Spleen (tissue), 11 donors: Measurements from ENCODE around the gene RARRES2. TPM values are rescaled to one million over a fixed set of nuclear protein-coding genes. Genes with fewer than 3 reads are reported as not detected.
"Not testable (repeated sequence)": the region's sequence is repeated elsewhere in the genome, so short reads cannot be mapped to it uniquely, and the experiment has no call there.

Source experiments
- DNase-seq: peaks from one replicate; pipeline ENCODE4 v3.0.0-alpha.2; 2020
- H3K27ac ChIP-seq, 8 donors: fragments of 200-600 bp; sonication (generic) in 7 of 8; 1 replicate in 4 of 8; 2 replicates in 4 of 8; pipeline versions ENCODE4 v1.5.0 to v1.8.0; 2016 to 2021; ENCODE audit warnings: inconsistent platforms in 4 of 8, mild to moderate bottlenecking in 4 of 8, moderate library complexity in 1 of 8
- H3K27me3 ChIP-seq, 7 donors: fragments of 200-600 bp; sonication (generic) in 6 of 7; replicated peaks in 1 of 7; 1 replicate in 4 of 7; 2 replicates in 3 of 7; pipeline versions ENCODE4 v1.5.0 to v1.8.0; 2016 to 2021; ENCODE audit warnings: inconsistent platforms in 3 of 7, mild to moderate bottlenecking in 1 of 7
- H3K36me3 ChIP-seq, 6 donors: fragments of 200-600 bp; sonication (generic) in 5 of 6; 1 replicate in 4 of 6; 2 replicates in 2 of 6; pipeline versions ENCODE4 v1.5.0 to v1.8.0; 2016 to 2021; ENCODE audit warnings: inconsistent platforms in 2 of 6
- H3K4me1 ChIP-seq, 6 donors: fragments of 200-600 bp; sonication (generic) in 5 of 6; 1 replicate in 3 of 6; 2 replicates in 3 of 6; pipeline versions ENCODE4 v1.5.0 to v1.8.0; 2016 to 2021; ENCODE audit warnings: inconsistent platforms in 3 of 6
- H3K4me3 ChIP-seq, 8 donors: fragments of 200-600 bp; sonication (generic) in 7 of 8; 1 replicate in 4 of 8; 2 replicates in 4 of 8; pipeline versions ENCODE4 v1.5.0 to v1.8.0; 2016 to 2021; ENCODE audit warnings: inconsistent platforms in 4 of 8, mild to moderate bottlenecking in 4 of 8, moderate library complexity in 2 of 8
- H3K9me3 ChIP-seq, 8 donors: fragments of 200-600 bp; sonication (generic) in 7 of 8; 1 replicate in 4 of 8; 2 replicates in 4 of 8; pipeline versions ENCODE4 v1.5.0 to v1.8.0; 2016 to 2021; ENCODE audit warnings: inconsistent platforms in 4 of 8
- POLR2A ChIP-seq, 3 donors: fragments of 450-650 bp; IDR thresholded peaks; one replicate each; pipeline ENCODE4 v1.5.1; 2017; ENCODE audit warnings: antibody characterized with exemption in 3 of 3, mild to moderate bottlenecking in 1 of 3
- POLR2AphosphoS5 ChIP-seq, 3 donors: sonication (generic); formaldehyde crosslinking; IDR thresholded peaks; one replicate each; pipeline ENCODE4 v1.5.1; 2017; ENCODE audit warnings: antibody characterized with exemption in 3 of 3
- WGBS, 5 donors: extraction: QIAGEN DNeasy Blood & Tissue Kit in 3 of 5; methylation state at CpG; one replicate each; pipeline versions ENCODE4 v1.1.5 to v1.1.7; 2013 to 2018; 5-methylcytosine and 5-hydroxymethylcytosine counted together
- intact Hi-C: fragments of 100-400 bp; cut with DNase I; formaldehyde crosslinking; loops from one replicate; pipeline ENCODE4 v1.15.0; 2023; ENCODE audit warnings: low total_unique reads
- polyA plus RNA-seq, 3 donors: library from polyadenylated mRNA; stranded (reverse); fragments of 200-250 nt; gene quantifications; one replicate each; pipeline ENCODE4 v1.2.1, GENCODE V29; 2013
- total RNA-seq, 7 donors: library from RNA; depleted of rRNA in 3 of 7; stranded (reverse); fragments of >200 nt in 3 of 7; fragmentation: NEBNext Ultra II Directional in 4 of 7; extraction: Animal tissue kit (Norgen Biotek cat#: 25700) in 4 of 7; gene quantifications; one replicate each; pipeline versions ENCODE4 v1.1.0 to v1.2.1, GENCODE V29; 2016 to 2021
- TF ChIP-seq, protein P1 (sequence below), 11 experiments: fragments of 200-600 bp in 7 of 11; fragments of 450-650 bp in 4 of 11; sonication (generic) in 4 of 11; IDR thresholded peaks in 8 of 11; conservative IDR thresholded peaks in 3 of 11; 1 replicate in 7 of 11; 2 replicates in 4 of 11; pipeline versions ENCODE4 v1.4.0 to v1.8.0; 2016 to 2021; ENCODE audit warnings: antibody characterized with exemption in 11 of 11, inconsistent platforms in 4 of 11, mild to moderate bottlenecking in 1 of 11
- donor health status: healthy with polysubstance abuse.
- donor health status: DM: no; HTN: no; CAD: no; lungs with moderate emphysema.
- donor health status: DM: no; HTN: no; CAD: no.
- donor health status: Bipolar disorder and iron deficiency.
- donor health status: healthy.
- donor health status: DM: no; HTN: no; CAD: no.
- donor health status: DM: yes; HTN: yes; CAD: no.

Gene RARRES2
- total and polyA plus RNA-seq, 10 donors: 39.7 to 292 (median 105) TPM

- no peak overlapping the region for H3K27ac ChIP-seq
- intact Hi-C loops: no loop called here
- WGBS, 5 donors: 88 to 99% (median 98%) methylated on average over 5 of the region's 5 CpGs
- TF ChIP-seq POLR2AphosphoS5 (IDR thresholded peaks at IDR 0.05): no peak
- TF ChIP-seq, protein P1, sequence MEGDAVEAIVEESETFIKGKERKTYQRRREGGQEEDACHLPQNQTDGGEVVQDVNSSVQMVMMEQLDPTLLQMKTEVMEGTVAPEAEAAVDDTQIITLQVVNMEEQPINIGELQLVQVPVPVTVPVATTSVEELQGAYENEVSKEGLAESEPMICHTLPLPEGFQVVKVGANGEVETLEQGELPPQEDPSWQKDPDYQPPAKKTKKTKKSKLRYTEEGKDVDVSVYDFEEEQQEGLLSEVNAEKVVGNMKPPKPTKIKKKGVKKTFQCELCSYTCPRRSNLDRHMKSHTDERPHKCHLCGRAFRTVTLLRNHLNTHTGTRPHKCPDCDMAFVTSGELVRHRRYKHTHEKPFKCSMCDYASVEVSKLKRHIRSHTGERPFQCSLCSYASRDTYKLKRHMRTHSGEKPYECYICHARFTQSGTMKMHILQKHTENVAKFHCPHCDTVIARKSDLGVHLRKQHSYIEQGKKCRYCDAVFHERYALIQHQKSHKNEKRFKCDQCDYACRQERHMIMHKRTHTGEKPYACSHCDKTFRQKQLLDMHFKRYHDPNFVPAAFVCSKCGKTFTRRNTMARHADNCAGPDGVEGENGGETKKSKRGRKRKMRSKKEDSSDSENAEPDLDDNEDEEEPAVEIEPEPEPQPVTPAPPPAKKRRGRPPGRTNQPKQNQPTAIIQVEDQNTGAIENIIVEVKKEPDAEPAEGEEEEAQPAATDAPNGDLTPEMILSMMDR (IDR thresholded peaks at IDR 0.05 in 8 of 11, conservative IDR thresholded peaks at IDR 0.05 in 3 of 11): no peak
- no peak for TF ChIP-seq POLR2A (IDR thresholded peaks at IDR 0.05)
- no peaks in the 10 kb centered on the region for H3K36me3 ChIP-seq
- no peak overlapping the region for H3K4me3 ChIP-seq
- DNase-seq: no peak
- H3K27me3 ChIP-seq: no peaks in the 10 kb centered on the region
- peaks cover 0 to 11% (median 0%) of the 10 kb centered on the region in 6 donors for H3K4me1 ChIP-seq
- H3K9me3 ChIP-seq: no peaks in the 10 kb centered on the region
Measured at GRCh38 chr7:150314639-150315239, 26.7 kb downstream of the RARRES2 start.

DNA sequence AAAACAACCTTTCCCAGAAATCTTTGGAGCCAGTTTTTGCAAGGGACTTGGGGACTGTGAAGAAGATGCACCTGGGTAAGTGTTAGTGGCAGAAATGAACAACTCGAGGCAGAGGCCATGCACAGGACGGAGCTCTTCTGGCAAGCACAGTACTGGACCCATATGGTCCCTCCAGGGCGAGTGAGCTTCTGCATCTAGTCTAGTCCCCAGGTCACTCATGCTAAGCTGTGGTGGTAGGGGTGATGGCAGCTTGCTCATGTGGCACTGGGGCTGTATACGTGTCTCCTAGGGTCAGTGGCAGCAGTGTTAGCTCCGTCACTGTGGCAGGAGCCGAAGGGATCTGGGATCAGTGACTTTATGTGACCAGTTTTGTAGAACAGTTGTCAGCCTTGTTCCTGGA lies 27.6 kb downstream of the RARRES2 start:
- 90 to 95% (median 93%) methylated on average over 6 of the region's 6 CpGs for WGBS, 5 donors
- no peak for DNase-seq
- Histone ChIP-seq H3K27ac (no peak overlapping the region), H3K4me1 (peaks cover 0 to 2% (median 0%) of the 10 kb centered on the region in 6 donors), H3K36me3 (no peaks in the 10 kb centered on the region), H3K27me3 (no peaks in the 10 kb centered on the region), H3K9me3 (no peaks in the 10 kb centered on the region), H3K4me3 (no peak overlapping the region)
- TF ChIP-seq POLR2A (IDR thresholded peaks at IDR 0.05): no peak
- TF ChIP-seq POLR2AphosphoS5 (IDR thresholded peaks at IDR 0.05): no peak
- TF ChIP-seq, protein P1 (IDR thresholded peaks at IDR 0.05 in 8 of 11, conservative IDR thresholded peaks at IDR 0.05 in 3 of 11): no peak
- intact Hi-C loops: no loop called here

GRCh38 chr7:150313367-150313809 lies 28.0 kb downstream of the RARRES2 start:
- no peak for DNase-seq
- intact Hi-C loops: no loop called here
- no peaks in the 10 kb centered on the region for H3K27me3 ChIP-seq
- WGBS, 5 donors: 81 to 94% (median 86%) methylated on average over 3 of the region's 3 CpGs
- H3K4me3 ChIP-seq: no peak overlapping the region
- no peaks in the 10 kb centered on the region for H3K36me3 ChIP-seq
- H3K4me1 ChIP-seq: no peaks in the 10 kb centered on the region
- no peak for TF ChIP-seq POLR2A (IDR thresholded peaks at IDR 0.05)
- TF ChIP-seq POLR2AphosphoS5 (IDR thresholded peaks at IDR 0.05): no peak
- TF ChIP-seq, protein P1 (IDR thresholded peaks at IDR 0.05 in 8 of 11, conservative IDR thresholded peaks at IDR 0.05 in 3 of 11): no peak
- no peaks in the 10 kb centered on the region for H3K9me3 ChIP-seq
- H3K27ac ChIP-seq: no peak overlapping the region

DNA sequence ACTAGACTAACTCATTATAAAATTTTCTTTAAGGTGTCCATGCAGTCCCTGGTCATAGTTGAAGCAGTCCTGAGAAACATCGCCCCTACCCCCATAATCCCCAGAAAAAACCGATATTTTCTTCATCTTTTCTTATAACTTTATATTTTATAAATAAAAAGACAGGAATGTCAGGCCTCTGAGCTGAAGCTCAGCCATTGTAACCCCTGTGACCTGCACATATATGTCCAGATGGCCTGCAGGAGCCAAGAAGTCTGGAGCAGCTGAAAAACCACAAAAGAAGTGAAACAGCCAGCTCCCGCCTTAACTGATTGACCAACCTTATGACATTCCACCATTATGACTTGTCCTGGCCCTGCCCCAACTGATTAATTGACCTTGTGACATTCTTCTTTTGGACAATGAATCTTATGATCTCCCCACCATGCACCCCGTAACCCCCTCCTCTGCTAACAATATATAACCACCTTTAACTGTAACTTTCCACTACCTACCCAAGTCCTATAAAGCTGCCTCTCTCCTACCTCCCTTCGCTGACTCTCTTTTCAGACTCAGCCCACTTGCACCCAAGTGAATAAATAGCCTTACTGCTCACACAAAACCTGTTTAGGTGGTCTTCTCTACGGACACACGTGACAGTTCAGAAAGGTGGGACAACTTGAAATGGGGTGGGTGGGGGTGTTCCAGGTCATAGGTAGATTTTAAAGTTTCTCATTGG lies 28.6 kb downstream of the RARRES2 start:
- H3K27ac ChIP-seq, H3K36me3 ChIP-seq, DNase-seq, H3K4me1 ChIP-seq, H3K9me3 ChIP-seq, H3K4me3 ChIP-seq, H3K27me3 ChIP-seq, intact Hi-C loops: not testable (repeated sequence)
- 79 to 90% (median 87%) methylated on average over 7 of the region's 7 CpGs for WGBS, 5 donors
